Effector CD4-positive, alpha-beta T cell (primary cell): ENCODE data around the gene LYSET.
"Not testable (repeated sequence)": the region's sequence is repeated elsewhere in the genome, so short reads cannot be mapped to it uniquely, and the experiment has no call there.

ENCODE experiments used
- DNase-seq: peaks from one replicate; pipeline ENCODE4 v3.0.0-alpha.2; 2020

Gene LYSET

DNA sequence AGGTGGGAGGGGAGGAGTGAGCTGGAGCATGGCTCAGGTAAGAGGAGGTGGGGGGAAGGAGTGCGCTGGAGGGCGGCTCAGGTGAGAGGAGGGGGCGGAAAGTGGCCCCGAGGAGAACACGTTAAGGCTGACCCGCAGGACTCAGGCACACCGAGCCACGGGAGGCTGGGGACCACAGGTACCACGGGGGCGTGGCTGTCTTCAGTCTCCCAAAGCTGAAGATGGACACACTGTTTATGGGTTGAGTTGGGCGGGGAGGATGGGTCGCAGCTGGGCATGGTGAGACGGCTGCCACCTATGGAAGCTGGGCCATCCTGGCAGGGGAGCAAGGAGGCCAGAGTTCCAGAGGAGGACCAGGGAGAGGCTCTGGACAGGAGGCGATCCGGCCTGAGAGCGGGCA is 45.4 kb downstream of the LYSET start:
- no peak for DNase-seq

DNA sequence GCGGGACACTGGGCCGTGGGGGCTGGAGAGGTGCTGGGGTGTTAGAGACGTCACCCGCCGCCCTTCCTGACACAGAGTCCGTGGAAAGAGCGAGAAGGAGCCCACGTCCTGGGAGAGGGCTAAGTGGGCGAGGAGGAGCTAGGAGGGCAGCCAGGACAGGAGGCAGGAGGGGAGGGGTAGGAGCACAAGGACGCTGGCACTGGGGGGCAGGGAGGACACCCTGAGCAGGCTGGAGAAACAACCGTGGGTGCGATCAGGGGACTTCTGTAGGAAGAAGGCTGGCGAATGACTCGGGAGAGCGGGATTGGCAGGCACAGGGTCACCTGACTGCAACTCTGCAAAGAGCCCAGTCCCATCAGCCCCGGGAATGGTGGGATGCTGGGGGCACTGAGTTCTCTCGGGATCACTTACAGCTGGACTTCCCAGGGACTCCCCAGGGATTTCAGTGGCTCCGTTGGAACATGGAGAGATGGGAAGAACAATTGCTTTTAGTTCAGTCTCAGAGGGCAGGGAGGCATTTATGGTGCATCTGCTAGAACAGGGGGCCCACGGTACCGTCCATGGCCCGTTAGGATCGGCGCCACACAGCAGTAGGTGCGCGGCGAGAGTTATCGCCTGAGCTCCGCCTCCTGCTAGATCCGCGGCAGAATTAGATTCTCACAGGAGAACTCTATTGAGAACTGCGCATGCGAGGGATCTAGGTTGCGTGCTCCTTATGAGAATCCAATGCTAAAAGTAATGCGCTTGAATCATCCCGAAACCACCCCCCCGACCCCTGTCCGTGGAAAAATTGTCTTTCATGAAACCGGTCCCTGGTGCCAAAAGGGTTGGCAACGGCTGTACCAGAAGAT is 46.2 kb downstream of the LYSET start:
- no peak for DNase-seq

DNA sequence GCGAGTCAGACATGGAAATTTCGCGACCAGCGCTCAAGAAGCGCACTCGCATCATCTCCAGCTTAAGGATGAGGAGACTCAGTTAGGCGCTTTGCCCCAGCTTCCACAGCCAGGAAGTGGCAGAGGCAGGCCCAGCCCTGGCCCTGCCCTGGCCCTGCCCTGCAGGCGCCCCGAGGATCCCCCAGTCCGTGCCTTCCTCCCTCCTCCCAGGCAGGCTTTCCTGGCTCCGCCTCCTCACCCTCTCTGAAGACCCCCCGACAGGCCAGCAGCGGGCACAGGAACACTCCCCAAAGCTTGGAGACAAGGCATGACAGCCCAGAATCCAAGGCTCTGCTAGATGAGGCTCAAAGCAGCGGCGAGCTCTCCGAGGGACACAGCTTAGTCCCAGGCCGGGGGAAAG is 47.0 kb downstream of the LYSET start:
- no peak for DNase-seq

DNA sequence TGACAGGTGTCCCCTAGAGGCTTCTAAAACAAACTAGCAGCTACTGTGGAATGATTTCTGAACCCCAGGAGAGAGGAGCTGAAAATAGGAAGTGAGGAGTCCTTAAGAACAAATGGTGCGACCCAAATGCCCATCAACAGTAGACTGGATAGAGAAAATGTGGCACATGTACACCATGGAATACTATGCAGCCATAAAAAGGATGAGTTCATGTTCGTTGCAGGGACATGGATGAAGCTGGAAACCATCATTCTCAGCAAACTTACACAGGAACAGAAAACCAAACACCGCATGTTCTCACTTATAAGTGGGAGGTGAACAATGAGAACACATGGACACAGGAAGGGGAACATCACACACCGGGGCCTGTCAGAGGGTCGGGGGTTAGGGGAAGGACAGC is 48.0 kb downstream of the LYSET start:
- not testable (repeated sequence) for DNase-seq

DNA sequence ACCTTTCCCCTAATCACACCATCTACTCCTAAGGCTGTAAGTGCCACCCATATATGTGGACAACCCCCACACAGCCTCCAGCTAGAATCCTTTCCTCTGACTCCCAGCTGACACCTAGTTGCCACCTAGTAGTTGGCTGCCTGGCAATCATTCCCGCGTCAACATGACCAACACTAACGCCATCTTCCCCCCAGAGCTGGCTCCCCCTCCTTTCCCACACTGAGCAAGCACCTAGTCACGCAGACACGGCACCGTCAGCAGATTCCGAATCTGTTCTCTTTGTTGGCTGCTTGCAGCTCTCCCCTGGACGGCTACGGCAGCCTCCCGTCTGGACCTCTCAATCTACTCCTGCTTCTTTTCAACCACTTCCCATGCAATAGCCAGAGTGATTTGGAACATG is 49.7 kb downstream of the LYSET start:
- no peak for DNase-seq
